Measurements from ENCODE around the gene ABCF3. TPM values are rescaled to one million over a fixed set of nuclear protein-coding genes. Genes with fewer than 3 reads are reported as not detected.

Gene ABCF3
- total and polyA plus RNA-seq, 2 donors from 2014 or later: 49.1 to 69.0 TPM

DNA sequence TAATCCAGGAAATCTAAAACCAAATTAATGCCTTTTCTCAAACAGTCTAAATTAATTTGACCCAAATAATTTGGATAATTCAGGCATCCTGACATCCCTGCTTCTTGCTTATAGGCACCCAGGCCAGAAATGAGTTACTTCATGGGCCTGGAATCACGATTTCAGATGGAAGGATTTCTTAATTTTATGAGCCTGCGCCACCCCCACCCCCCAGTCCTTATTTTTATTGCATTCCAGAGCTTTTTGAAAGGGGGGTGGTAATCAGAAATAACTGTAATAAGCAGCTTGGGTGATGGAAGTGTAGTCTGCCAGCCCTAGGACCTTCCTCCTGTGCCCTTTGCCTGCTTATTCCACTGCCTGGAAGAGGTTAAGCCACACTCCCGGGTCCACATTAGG, 10.0 kb upstream of the ABCF3 start:
- Histone ChIP-seq H3K9me3 (ENCODE audit: control insufficient read depth in 2 of 3, insufficient read depth in 1 of 3, low read length in 3 of 3) (no peaks in the 10 kb centered on the region), H3K9ac (ENCODE audit: low read length in 3 of 3) (peak overlapping the region; percentile 69 to 93 (median 75)), H3K4me3 (ENCODE audit: low read length in 3 of 3) (peak overlapping the region; percentile 75 to 92 (median 84)), H3K27ac (ENCODE audit: low read depth in 2 of 2, low read length in 2 of 2) (peak overlapping the region; percentile 85 to 95), H3K36me3 (ENCODE audit: control insufficient read depth in 2 of 3, insufficient read depth in 3 of 3, low read length in 3 of 3) (peaks cover 0 to 44% (median 30%) of the 10 kb centered on the region in 3 donors), H3K27me3 (ENCODE audit: control insufficient read depth, insufficient read depth, low read length) (no peaks in the 10 kb centered on the region), H3K4me1 (ENCODE audit: control insufficient read depth in 2 of 3, insufficient read depth in 2 of 3, low read depth in 1 of 3, low read length in 3 of 3) (peaks cover 0 to 28% (median 10%) of the 10 kb centered on the region in 3 donors)
- no peak for DNase-seq
- no peak for FAIRE-seq
- no peak for TF ChIP-seq CTCF (IDR thresholded peaks at IDR 0.05; ENCODE audit: borderline replicate concordance, extremely low read depth, insufficient read depth)
- intact Hi-C loops (cut with DNase I): no loop called here

GRCh38 chr3:184176377-184177330, 9.3 kb upstream of the ABCF3 start:
- Histone ChIP-seq H3K36me3 (ENCODE audit: control insufficient read depth in 2 of 3, insufficient read depth in 3 of 3, low read length in 3 of 3) (peaks cover 6 to 48% (median 35%) of the 10 kb centered on the region in 3 donors), H3K9me3 (ENCODE audit: control insufficient read depth in 2 of 3, insufficient read depth in 1 of 3, low read length in 3 of 3) (no peaks in the 10 kb centered on the region), H3K4me1 (ENCODE audit: control insufficient read depth in 2 of 3, insufficient read depth in 2 of 3, low read depth in 1 of 3, low read length in 3 of 3) (peaks cover 0 to 28% (median 10%) of the 10 kb centered on the region in 3 donors), H3K9ac (ENCODE audit: low read length in 3 of 3) (peak overlapping the region in 2 of 3 donors; percentile 75 to 93), H3K27me3 (ENCODE audit: control insufficient read depth, insufficient read depth, low read length) (no peaks in the 10 kb centered on the region), H3K27ac (ENCODE audit: low read depth in 2 of 2, low read length in 2 of 2) (peak overlapping the region; percentile 85 to 95), H3K4me3 (ENCODE audit: low read length in 3 of 3) (peak overlapping the region; percentile 7 to 92 (median 84))
- DNase-seq: peak; percentile 40 to 93 (median 71)
- no peak for FAIRE-seq
- no peak for TF ChIP-seq CTCF (IDR thresholded peaks at IDR 0.05; ENCODE audit: borderline replicate concordance, extremely low read depth, insufficient read depth)
- intact Hi-C loops (cut with DNase I): no loop called here

DNA sequence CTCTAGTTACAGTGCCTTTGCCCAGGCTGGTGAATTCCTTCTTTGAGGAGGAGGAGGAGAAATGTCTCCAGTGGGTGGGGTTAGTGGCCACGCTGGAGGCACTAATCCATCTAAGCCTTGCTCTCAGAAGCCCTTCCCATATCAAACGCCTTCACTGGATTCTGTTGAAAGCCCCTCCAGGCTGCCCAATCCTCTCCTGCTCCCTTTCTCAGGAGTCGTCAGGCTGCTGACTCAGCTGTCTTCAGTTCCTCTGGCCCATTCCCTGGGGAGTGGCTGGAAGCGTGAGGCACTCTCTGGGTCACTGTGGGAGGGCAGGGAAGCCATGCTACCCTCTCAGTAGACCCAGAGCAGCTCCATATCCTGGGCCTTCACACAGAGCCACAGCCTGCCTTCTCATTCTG, 8.7 kb upstream of the ABCF3 start:
- Histone ChIP-seq H3K36me3 (ENCODE audit: control insufficient read depth in 2 of 3, insufficient read depth in 3 of 3, low read length in 3 of 3) (peaks cover 9 to 54% (median 41%) of the 10 kb centered on the region in 3 donors), H3K9ac (ENCODE audit: low read length in 3 of 3) (no peak overlapping the region), H3K4me1 (ENCODE audit: control insufficient read depth in 2 of 3, insufficient read depth in 2 of 3, low read depth in 1 of 3, low read length in 3 of 3) (peaks cover 0 to 28% (median 10%) of the 10 kb centered on the region in 3 donors), H3K27ac (ENCODE audit: low read depth in 2 of 2, low read length in 2 of 2) (peak overlapping the region in 1 of 2 donors; percentile 85), H3K4me3 (ENCODE audit: low read length in 3 of 3) (peak overlapping the region in 2 of 3 donors; percentile 84 to 92), H3K9me3 (ENCODE audit: control insufficient read depth in 2 of 3, insufficient read depth in 1 of 3, low read length in 3 of 3) (no peaks in the 10 kb centered on the region), H3K27me3 (ENCODE audit: control insufficient read depth, insufficient read depth, low read length) (no peaks in the 10 kb centered on the region)
- no peak for TF ChIP-seq CTCF (IDR thresholded peaks at IDR 0.05; ENCODE audit: borderline replicate concordance, extremely low read depth, insufficient read depth)
- DNase-seq: no peak
- no peak for FAIRE-seq
- intact Hi-C loops (cut with DNase I): no loop called here
